KOPT-K1 (cell line): Measurements from ENCODE around the gene EXOC4.

Experiments
- H3K27ac ChIP-seq: fragments of 200-600 bp; sonication (generic); 2 replicates; pipeline ENCODE4 v1.5.1; 2016; ENCODE audit warnings: antibody characterized with exemption, mild to moderate bottlenecking, low read depth, low read length; ENCODE audit not compliant: poor library complexity, severe bottlenecking
- H3K36me3 ChIP-seq: fragments of 200-600 bp; sonication (generic); 2 replicates; pipeline ENCODE4 v1.5.1; 2017; ENCODE audit warnings: antibody characterized with exemption, mild to moderate bottlenecking, low read length, moderate library complexity; ENCODE audit not compliant: insufficient read depth
- H3K9me3 ChIP-seq: fragments of 200-600 bp; sonication (generic); 2 replicates; pipeline ENCODE4 v1.5.1; 2017; ENCODE audit warnings: antibody characterized with exemption, low read length, mild to moderate bottlenecking; ENCODE audit not compliant: insufficient read depth, poor library complexity, severe bottlenecking

Gene EXOC4

GRCh38 chr7:133796782-133797745 lies 544.2 kb downstream of the EXOC4 start:
- no peak overlapping the region for H3K27ac ChIP-seq
- no peaks in the 10 kb centered on the region for H3K9me3 ChIP-seq
- no peaks in the 10 kb centered on the region for H3K36me3 ChIP-seq

DNA sequence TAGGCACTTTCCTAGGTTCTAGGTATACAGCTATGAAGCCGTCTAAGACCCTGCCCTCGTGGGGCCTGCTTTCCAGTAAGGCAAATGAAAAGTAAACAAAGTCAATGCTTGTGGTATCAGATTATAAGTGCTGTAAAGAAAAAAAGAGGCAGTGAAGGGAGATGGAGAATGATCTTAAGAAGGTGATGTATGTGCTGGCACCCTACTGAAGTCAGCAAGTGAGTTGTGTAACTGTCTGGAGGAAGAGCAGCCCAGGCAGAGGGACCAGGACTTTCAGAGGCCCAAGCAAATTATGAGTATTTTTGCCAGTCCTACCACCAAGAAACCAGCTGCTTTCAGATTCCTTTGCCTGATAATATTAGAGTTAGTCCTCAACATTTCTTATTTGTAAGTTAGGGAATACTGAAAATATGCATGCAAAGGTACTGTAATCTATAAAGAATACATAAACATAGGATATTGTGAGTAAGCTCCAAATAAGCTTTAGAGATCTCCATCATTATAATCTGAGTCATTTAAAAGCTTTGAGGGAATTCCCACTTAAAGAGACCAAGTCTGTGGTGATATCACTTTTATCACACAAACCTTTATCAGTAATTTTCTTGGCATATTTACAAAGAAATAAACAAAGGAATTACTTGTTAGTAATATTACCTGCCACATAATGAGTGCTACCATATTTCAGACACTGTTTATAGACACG lies 545.1 kb downstream of the EXOC4 start:
- H3K27ac ChIP-seq: no peak overlapping the region
- H3K36me3 ChIP-seq: no peaks in the 10 kb centered on the region
- H3K9me3 ChIP-seq: no peaks in the 10 kb centered on the region

DNA sequence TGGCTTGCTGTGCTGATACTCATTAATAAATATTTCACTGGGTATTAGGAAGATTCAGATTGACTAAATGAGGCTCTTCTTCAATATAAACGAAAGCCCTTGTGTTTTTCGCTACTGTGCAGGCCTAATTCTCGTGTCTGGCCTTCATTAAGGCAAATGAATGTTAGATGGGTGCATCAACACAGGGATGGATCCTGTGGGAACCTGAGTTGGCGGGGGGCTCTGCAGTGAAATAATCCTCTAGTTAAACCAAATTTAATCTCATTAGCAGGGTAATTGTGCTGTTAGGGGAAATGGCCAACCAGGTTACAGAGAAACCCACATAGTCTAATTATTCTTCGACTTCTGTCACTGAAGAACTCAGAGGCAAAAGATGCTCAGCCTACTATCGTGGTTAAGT lies 548.5 kb downstream of the EXOC4 start:
- H3K27ac ChIP-seq: no peak overlapping the region

GRCh38 chr7:133804127-133804526 lies 551.2 kb downstream of the EXOC4 start:
- H3K9me3 ChIP-seq: no peaks in the 10 kb centered on the region
- no peaks in the 10 kb centered on the region for H3K36me3 ChIP-seq
- no peak overlapping the region for H3K27ac ChIP-seq

More for the DNA sequence above, 548.5 kb downstream of the EXOC4 start:
- no peaks in the 10 kb centered on the region for H3K36me3 ChIP-seq
- H3K9me3 ChIP-seq: no peaks in the 10 kb centered on the region

- Histone ChIP-seq H3K9me3 (no peaks in the 10 kb centered on the region), H3K27ac (no peak overlapping the region), H3K36me3 (no peaks in the 10 kb centered on the region)
These were observed 552.5 kb downstream of the EXOC4 start for GRCh38 chr7:133805426-133805825.

- no peak overlapping the region for H3K27ac ChIP-seq
These were observed 555.0 kb downstream of the EXOC4 start for GRCh38 chr7:133807624-133808492.

DNA sequence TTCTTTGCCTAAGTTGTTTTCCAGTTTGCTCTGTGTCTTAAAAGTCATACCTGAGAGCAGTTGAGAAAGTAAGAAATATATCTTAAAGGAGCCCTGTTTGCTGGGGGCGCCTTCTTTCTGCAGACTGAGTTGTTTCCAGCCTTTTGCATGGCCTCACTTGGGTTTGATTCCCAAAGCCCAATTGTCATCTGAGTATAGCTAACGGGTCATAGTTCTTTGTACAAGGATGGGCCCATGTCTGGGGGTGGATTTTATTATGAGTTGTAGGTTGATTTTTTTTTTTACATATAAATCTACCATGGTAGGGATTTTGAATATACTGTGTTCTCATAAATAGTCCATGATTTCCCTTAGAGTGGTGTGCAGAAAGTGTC lies 555.6 kb downstream of the EXOC4 start:
- no peak overlapping the region for H3K27ac ChIP-seq
- no peaks in the 10 kb centered on the region for H3K36me3 ChIP-seq
- H3K9me3 ChIP-seq: no peaks in the 10 kb centered on the region

More at GRCh38 chr7:133807624-133808492, 555.0 kb downstream of the EXOC4 start:
- no peaks in the 10 kb centered on the region for H3K9me3 ChIP-seq
- no peaks in the 10 kb centered on the region for H3K36me3 ChIP-seq

- H3K9me3 ChIP-seq: no peaks in the 10 kb centered on the region
- H3K36me3 ChIP-seq: no peaks in the 10 kb centered on the region; the same call in 1 of the 2 replicates
- no peak overlapping the region for H3K27ac ChIP-seq
These were observed 560.0 kb downstream of the EXOC4 start for GRCh38 chr7:133812877-133813276.

DNA sequence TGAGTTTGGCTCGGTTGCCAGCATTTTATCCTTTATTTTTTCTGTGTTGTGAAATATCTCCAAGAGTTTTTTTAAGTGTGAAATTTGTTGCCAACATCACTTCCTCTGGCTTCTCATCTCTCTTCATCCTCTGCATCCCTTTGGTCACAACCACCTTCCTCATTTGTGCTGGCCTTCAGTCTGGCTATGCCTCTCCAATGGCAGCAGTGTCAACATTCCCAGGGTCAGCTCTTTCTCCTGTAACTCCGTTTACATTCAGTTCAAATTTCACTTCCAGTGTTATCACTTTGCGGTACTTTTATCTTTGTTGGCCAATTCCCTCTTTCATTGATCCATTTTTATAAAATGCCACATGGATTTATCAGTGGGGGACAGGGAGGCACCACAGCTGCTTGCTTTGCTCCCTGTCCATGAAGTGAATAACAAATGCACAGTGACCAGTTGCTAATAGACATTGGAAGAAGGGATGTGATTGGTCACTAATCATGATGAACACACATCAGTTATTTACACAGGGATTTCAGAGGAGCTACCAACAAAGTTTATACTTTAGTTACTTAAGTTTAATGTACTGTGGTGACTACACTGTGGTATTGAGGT lies 562.8 kb downstream of the EXOC4 start:
- Histone ChIP-seq H3K36me3 (no peaks in the 10 kb centered on the region; the same call in 1 of the 2 replicates), H3K27ac (no peak overlapping the region), H3K9me3 (no peaks in the 10 kb centered on the region)

DNA sequence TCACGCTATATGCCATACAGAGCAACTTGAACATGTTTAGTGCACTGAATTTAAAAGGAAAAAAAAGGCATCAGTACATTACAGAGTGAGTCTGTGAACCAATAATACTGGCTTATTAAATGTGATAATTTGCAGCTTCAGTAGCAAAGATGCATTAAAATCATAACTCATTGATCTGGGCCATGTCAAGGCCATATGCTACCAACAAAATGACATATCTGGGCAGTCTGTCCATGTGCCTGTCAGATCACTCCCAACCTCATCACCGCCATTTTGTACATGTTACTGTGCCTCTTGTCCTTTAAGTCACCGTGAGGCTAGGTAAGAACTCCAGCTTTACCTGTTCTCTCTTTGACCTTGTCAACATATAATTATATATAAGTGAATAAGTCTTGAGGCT lies 566.8 kb downstream of the EXOC4 start:
- no peaks in the 10 kb centered on the region; the same call in 1 of the 2 replicates for H3K36me3 ChIP-seq
- H3K9me3 ChIP-seq: no peaks in the 10 kb centered on the region
- H3K27ac ChIP-seq: no peak overlapping the region

DNA sequence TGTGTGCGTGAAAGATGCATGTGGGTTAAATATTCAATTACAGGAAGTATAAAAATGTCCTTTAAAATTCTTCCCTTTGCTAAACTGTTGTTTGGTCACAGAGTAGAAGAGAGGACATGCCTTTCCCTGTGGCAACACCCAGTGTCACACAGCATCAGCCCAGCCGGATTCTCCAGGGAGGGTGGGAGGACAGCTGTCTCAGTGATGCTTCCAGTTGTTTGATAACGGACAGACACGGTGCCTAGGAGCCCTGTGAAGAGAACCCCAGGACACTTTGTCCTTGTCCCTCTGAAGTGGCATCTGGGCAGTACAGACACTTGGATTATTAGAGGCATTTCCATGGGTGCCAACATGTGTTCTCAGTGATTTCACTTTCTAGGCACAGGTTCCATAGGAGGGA lies 567.7 kb downstream of the EXOC4 start:
- no peaks in the 10 kb centered on the region; the same call in 1 of the 2 replicates for H3K36me3 ChIP-seq
- H3K27ac ChIP-seq: no peak overlapping the region
- no peaks in the 10 kb centered on the region for H3K9me3 ChIP-seq

- no peak overlapping the region for H3K27ac ChIP-seq
- H3K36me3 ChIP-seq: no peaks in the 10 kb centered on the region; the same call in 1 of the 2 replicates
- no peaks in the 10 kb centered on the region for H3K9me3 ChIP-seq
These were observed 568.3 kb downstream of the EXOC4 start for GRCh38 chr7:133821171-133821570.

- Histone ChIP-seq H3K9me3 (no peaks in the 10 kb centered on the region), H3K27ac (no peak overlapping the region), H3K36me3 (no peaks in the 10 kb centered on the region; the same call in 1 of the 2 replicates)
These were observed 569.2 kb downstream of the EXOC4 start for GRCh38 chr7:133822001-133822641.
